Measurements from ENCODE around the gene SLX4.

Gene SLX4

DNA sequence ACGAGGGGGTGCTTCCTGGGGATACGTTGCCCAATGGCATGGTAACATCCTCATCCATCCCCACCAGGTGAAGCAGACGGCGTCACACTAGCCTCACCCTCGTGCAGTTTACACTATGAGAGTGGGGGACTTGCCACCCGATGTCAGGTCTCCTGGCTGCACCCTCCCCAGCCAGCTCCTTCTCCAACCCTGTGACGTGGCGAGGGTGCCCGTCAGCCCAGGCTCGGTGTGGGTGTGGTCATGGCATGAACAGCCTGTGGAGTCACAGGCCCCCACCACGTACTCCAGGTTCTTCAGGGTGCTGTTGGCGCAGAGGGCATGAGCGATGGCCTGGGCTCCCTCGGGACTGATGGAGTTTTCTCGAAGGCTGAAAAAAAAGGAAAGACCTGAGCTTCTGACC lies 62.5 kb downstream of the SLX4 start:
- DNase-seq, result no peak

DNA sequence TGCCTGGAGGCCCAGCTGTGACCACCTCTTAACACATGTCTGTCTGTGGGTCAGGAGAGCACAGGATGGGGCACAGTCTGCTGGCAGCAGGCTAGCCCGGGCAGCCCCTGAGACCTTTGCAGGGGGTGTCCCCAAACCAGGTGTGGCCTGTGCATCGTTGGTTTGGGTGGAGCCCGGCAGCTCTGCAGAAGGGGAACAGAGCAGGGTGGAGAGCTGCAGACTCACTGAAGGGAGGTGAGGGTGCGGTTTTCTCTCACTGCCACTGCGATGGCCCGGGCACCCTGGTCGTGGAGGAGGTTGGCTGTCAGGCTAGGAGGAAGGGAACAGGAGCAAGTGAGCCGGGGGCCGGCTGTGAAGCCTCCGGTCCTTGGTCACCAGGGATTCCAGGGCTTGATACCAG lies 63.0 kb downstream of the SLX4 start:
- DNase-seq, result no peak

DNA sequence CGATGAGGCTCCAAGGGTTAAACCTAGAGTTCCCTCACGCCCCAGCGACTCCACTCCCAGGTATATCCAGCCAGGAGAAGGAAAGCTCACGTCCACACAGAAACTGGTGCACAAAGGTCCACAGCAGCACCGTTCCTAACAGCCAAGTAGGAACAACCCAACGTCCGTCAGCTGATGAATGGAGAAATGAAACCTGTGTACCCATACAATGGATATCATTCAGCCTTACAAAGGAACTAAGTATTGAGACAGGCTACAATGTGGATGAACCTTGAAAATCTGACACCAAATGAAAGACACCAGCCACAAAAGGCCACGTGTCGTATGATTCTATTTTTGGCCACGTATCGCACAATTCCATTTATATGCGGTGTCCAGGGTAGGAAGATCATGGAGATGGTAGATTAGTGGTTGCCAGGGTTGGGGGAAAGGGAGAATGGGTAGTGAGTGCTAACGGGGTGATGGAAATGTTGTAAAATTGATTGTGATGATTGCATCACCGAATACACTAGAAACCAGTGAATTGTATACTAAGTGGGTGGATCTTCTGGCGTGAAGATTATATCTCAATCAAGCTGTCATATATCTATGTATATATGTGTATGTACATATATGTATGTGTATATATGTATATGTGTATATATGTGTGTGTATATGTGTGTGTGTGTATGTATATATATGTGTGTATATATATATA lies 64.3 kb downstream of the SLX4 start:
- DNase-seq, result no peak

DNA sequence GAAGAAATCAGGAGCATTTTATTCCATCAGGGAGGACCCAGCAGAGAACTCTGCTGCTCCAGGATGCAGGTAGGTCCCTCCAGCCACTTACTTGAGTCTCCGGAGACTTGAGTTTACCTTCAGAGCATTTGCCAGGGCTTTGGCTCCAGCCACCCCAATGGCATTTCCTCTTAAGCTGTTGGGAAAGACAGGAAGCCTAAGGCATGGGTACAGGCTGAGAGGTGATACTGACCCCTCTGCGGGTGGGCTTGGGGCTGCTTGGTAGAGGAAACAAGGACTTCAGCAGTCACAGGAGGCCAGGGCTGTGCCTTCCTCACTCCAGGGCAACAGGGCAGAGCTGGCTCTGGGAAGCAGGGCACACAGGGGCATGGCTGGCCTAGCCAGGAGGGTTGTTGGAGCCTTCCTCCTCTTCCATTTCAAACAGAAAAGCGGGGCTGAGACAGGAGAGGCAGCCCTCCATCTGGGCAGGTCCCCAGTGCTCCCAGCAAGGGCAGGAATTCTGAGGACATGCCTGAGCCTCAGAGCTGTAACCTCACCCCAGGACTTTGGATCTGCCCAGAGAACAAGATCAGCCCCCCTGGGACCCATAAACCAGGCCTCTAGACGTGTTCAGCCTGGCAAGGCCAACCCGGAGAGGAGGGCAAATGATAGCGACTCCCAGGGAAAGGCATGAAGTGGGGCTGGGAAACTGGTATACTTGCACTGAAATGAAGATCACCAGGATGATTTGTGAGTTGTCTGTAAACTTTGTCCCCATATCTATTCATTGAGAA lies 68.6 kb downstream of the SLX4 start:
- DNase-seq, result no peak

DNA sequence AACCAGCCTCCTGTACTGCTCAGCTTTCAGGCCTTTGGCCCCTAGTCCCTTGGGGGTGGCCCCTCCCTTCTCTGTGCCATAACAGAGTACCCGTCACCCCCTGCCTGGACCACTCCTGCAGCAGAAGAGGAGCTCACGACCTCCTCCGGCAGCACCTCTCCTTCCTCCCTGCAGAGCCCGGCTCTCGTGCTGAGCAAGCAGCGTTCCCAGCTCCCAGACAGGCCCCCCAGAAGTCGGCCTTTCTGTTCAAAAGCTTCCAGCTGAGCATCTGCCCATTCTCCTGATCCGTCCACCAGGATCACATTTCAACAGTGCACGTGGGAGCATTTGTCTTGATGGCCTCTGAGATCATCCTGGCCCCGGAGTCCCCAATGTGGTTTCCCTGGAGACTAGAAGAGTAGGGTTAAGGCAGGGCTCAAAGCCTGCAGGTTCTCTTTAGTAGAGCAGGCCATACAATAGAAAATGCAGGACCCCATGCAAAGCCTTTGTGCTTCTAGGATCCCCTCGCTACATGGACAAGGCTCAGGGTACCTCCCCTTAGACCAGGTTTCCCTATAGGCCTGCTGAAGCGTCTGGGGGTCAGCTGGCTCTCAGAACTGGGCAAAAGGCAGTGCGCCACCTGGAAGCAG lies 69.8 kb downstream of the SLX4 start:
- DNase-seq, result no peak

DNA sequence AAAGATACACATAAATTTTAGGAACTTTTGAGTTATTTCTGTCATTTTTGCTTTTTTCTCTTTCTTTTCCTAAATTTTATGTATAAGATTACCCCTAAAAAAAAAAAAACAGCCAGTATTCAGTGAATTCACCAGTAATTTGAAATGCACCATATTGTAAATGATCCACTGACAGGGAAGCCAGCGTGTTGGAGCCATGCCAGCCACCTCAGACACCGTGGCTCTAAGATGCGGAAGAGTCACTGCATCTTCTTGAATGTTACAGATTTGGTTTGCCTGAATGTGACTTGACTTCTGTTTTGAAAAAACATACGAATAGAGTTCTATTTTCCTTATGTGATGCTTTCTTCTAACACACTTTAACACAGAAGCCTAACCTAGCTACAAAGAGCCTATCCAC lies 73.2 kb downstream of the SLX4 start:
- DNase-seq, result no peak

- DNase-seq, result no peak
Measured at GRCh38 chr16:3536851-3537250, 74.6 kb downstream of the SLX4 start.

DNA sequence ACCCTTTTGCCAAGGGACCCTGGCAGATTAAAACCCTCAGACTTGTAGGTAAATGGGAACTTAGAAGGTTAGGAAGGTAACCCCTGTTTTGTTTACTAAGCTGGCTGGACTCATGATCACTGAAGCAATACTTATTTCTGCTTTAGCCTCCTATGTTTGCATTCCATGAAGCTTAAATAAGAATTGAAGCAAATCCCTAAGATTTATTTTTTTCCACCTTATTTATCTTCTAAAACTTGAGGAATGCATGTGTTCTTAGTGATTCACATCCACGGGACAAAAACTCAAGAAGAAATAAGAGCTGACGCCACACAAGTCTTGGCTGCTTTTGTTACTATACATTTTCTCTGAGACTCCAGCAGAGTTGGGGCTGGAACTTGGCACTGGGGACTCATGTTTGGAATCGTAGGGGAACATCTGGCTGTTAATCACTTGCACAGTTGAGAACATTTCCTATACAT lies 75.1 kb downstream of the SLX4 start:
- DNase-seq, result no peak

- no peak for DNase-seq
Measured at GRCh38 chr16:3534126-3534525, 77.3 kb downstream of the SLX4 start.

DNA sequence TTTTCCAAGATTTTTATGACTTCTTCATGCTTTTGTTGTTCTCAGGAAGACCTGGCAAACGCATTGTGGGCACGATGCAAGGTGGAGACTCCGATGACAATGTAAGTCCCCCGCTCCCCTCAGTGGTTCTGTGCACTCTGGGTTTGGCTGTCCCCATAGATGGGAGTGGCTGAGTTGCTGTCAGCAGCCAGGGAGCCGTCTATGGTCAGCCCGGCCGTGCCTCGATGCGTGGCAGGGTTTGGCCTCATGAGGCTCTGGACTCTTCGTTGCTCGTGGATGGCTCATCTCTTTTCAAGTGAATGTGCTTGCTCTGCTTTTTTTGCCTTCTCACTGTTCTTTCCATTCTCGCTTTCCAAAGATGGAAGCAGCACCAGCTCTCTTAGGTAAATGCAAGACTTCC lies 78.7 kb downstream of the SLX4 start:
- DNase-seq, result no peak

Data from hematopoietic multipotent progenitor cell treated with erythropoietin and hydrocortisone succinate and interleukin-3 and kit ligand, for 6 days (in vitro differentiated cells).